ENCODE data around the gene TNFSF4.

- no peak for TF ChIP-seq CTCF (IDR thresholded peaks at IDR 0.05; ENCODE audit: insufficient read depth, low read depth, low read length)
- no peak for TF ChIP-seq EZH2 (IDR thresholded peaks at IDR 0.05; ENCODE audit: insufficient read depth, low read length)
These were observed 38.2 kb downstream of the TNFSF4 start for GRCh38 chr1:173168941-173169340.
